Nephron progenitor cell (in vitro differentiated cells): ENCODE results near the gene BCL2L1.
"Not testable (repeated sequence)": the region's sequence is repeated elsewhere in the genome, so short reads cannot be mapped to it uniquely, and the experiment has no call there.

ENCODE experiments used
- DNase-seq: peaks from one replicate; pipeline ENCODE4 v3.0.0; 2021
- H3K27ac Mint-ChIP-seq: 2 replicates; pipeline ENCODE4 v1.8.0; 2021; ENCODE audit warnings: mild to moderate bottlenecking, moderate library complexity, mixed read lengths
- H3K27me3 Mint-ChIP-seq: 2 replicates; pipeline ENCODE4 v1.8.0; 2021; ENCODE audit warnings: mild to moderate bottlenecking, low read depth, mixed read lengths; ENCODE audit not compliant: poor library complexity
- H3K36me3 Mint-ChIP-seq: 2 replicates; pipeline ENCODE4 v1.8.0; 2021; ENCODE audit warnings: low read depth, mixed read lengths
- H3K4me1 Mint-ChIP-seq: 2 replicates; pipeline ENCODE4 v1.8.0; 2021; ENCODE audit warnings: mixed read lengths
- H3K4me3 Mint-ChIP-seq: 2 replicates; pipeline ENCODE4 v1.8.0; 2021; ENCODE audit warnings: mild to moderate bottlenecking, moderate library complexity, mixed read lengths
- H3K9me3 Mint-ChIP-seq: 2 replicates; pipeline ENCODE4 v1.8.0; 2021; ENCODE audit warnings: mild to moderate bottlenecking, moderate library complexity, mixed read lengths
- CTCF ChIP-seq: fragments of 200-600 bp; sonication (generic); IDR thresholded peaks from 2 replicates; pipeline ENCODE4 v1.5.0; 2021; ENCODE audit warnings: antibody characterized with exemption

The BCL2L1 gene

GRCh38 chr20:31638317-31638716 is 84.4 kb downstream of the BCL2L1 start:
- Mint-ChIP-seq H3K9me3 (no peaks in the 10 kb centered on the region), H3K36me3 (no peaks in the 10 kb centered on the region), H3K27me3 (peaks cover 4% of the 10 kb centered on the region), H3K4me1 (peaks cover 10% of the 10 kb centered on the region), H3K4me3 (no peak overlapping the region), H3K27ac (peak overlapping the region; percentile 69)
- DNase-seq, result no peak
- no peak for TF ChIP-seq CTCF

GRCh38 chr20:31637660-31638059 is 85.0 kb downstream of the BCL2L1 start, which contains the start of gene COX4I2:
Gene COX4I2, plus strand, starts transcription at chr20:31637912. Its CDS starts 1,106 bp downstream, at chr20:31639018.
- Mint-ChIP-seq H3K27ac (peak within 1 kb of the TSS; percentile 69), H3K4me3 (no peak within 1 kb of the TSS), H3K36me3 (no peaks in the 10 kb centered on the region), H3K9me3 (no peaks in the 10 kb centered on the region), H3K4me1 (peaks cover 10% of the 10 kb centered on the region), H3K27me3 (no peaks in the 10 kb centered on the region)
- no peak for DNase-seq
- TF ChIP-seq CTCF, result no peak

- Mint-ChIP-seq H3K9me3 (no peaks in the 10 kb centered on the region), H3K27me3 (peaks cover 8% of the 10 kb centered on the region), H3K4me3 (no peak overlapping the region), H3K27ac (no peak overlapping the region), H3K36me3 (no peaks in the 10 kb centered on the region), H3K4me1 (peaks cover 10% of the 10 kb centered on the region)
- DNase-seq, result no peak
- TF ChIP-seq CTCF, result no peak
These were observed 89.2 kb downstream of the BCL2L1 start for GRCh38 chr20:31633339-31633914.

GRCh38 chr20:31632548-31633338 is 89.9 kb downstream of the BCL2L1 start:
- Mint-ChIP-seq H3K27me3 (peaks cover 8% of the 10 kb centered on the region), H3K9me3 (no peaks in the 10 kb centered on the region), H3K4me1 (peaks cover 5% of the 10 kb centered on the region), H3K36me3 (no peaks in the 10 kb centered on the region), H3K4me3 (no peak overlapping the region), H3K27ac (peak overlapping the region; percentile 79)
- TF ChIP-seq CTCF, result no peak
- no peak for DNase-seq

GRCh38 chr20:31630187-31630790 is 92.4 kb downstream of the BCL2L1 start:
- no peak for DNase-seq
- TF ChIP-seq CTCF, result no peak
- Mint-ChIP-seq H3K27ac (no peak overlapping the region), H3K36me3 (no peaks in the 10 kb centered on the region), H3K9me3 (no peaks in the 10 kb centered on the region), H3K27me3 (peaks cover 8% of the 10 kb centered on the region), H3K4me1 (no peaks in the 10 kb centered on the region), H3K4me3 (no peak overlapping the region)

- not testable (repeated sequence) for H3K9me3 Mint-ChIP-seq, H3K4me3 Mint-ChIP-seq
These were observed 94.6 kb downstream of the BCL2L1 start for GRCh38 chr20:31628057-31628456.

GRCh38 chr20:31626534-31626933 is 96.1 kb downstream of the BCL2L1 start:
- H3K4me1 Mint-ChIP-seq, DNase-seq, H3K4me3 Mint-ChIP-seq, H3K27me3 Mint-ChIP-seq, H3K27ac Mint-ChIP-seq, H3K36me3 Mint-ChIP-seq, H3K9me3 Mint-ChIP-seq: not testable (repeated sequence)

More at GRCh38 chr20:31628057-31628456, 94.6 kb downstream of the BCL2L1 start:
- H3K27me3 Mint-ChIP-seq, H3K4me1 Mint-ChIP-seq, H3K27ac Mint-ChIP-seq, DNase-seq, H3K36me3 Mint-ChIP-seq: not testable (repeated sequence)

- not testable (repeated sequence) for H3K36me3 Mint-ChIP-seq, H3K4me3 Mint-ChIP-seq, H3K27ac Mint-ChIP-seq, H3K9me3 Mint-ChIP-seq, H3K4me1 Mint-ChIP-seq, DNase-seq
- H3K27me3 Mint-ChIP-seq, result peaks cover 10% of the 10 kb centered on the region
These were observed 99.6 kb downstream of the BCL2L1 start for GRCh38 chr20:31623123-31623505.
